HG02938 (cell line): ENCODE data around the gene LRP1-AS.

Source experiments
- ATAC-seq: cut with Tn5 transposase; IDR thresholded peaks from one replicate; pipeline ENCODE4 v1.9.1; 2021; ENCODE audit warnings: mild to moderate bottlenecking, moderate library complexity; ENCODE audit not compliant: unreplicated experiment

Gene LRP1-AS

GRCh38 chr12:57180321-57180989, 33.0 kb upstream of the LRP1-AS start:
- ATAC-seq: no peak

- ATAC-seq: no peak
Measured at GRCh38 chr12:57179331-57180086, 32.1 kb upstream of the LRP1-AS start.

GRCh38 chr12:57178213-57178612, 30.8 kb upstream of the LRP1-AS start:
- no peak for ATAC-seq

- no peak for ATAC-seq
Measured at GRCh38 chr12:57177354-57177753, 29.9 kb upstream of the LRP1-AS start.

- no peak for ATAC-seq
Measured at GRCh38 chr12:57176846-57177245, 29.4 kb upstream of the LRP1-AS start.

- no peak for ATAC-seq
Measured at GRCh38 chr12:57176139-57176477, 28.7 kb upstream of the LRP1-AS start.

GRCh38 chr12:57175428-57176138, 28.2 kb upstream of the LRP1-AS start:
- ATAC-seq: no peak

- no peak for ATAC-seq
Measured at GRCh38 chr12:57173683-57174082, 26.3 kb upstream of the LRP1-AS start.

GRCh38 chr12:57173089-57173488, 25.7 kb upstream of the LRP1-AS start:
- no peak for ATAC-seq

- no peak for ATAC-seq
Measured at GRCh38 chr12:57171668-57172067, 24.2 kb upstream of the LRP1-AS start.

GRCh38 chr12:57170927-57171326, 23.5 kb upstream of the LRP1-AS start:
- ATAC-seq: no peak

GRCh38 chr12:57170408-57170807, 23.0 kb upstream of the LRP1-AS start:
- ATAC-seq: no peak

- ATAC-seq: no peak
Measured at GRCh38 chr12:57169969-57170368, 22.6 kb upstream of the LRP1-AS start.

GRCh38 chr12:57169046-57169795, 21.8 kb upstream of the LRP1-AS start:
- no peak for ATAC-seq

- no peak for ATAC-seq
Measured at GRCh38 chr12:57168058-57168457, 20.6 kb upstream of the LRP1-AS start.

GRCh38 chr12:57166971-57167371, 19.6 kb upstream of the LRP1-AS start:
- ATAC-seq: no peak

GRCh38 chr12:57165741-57166140, 18.3 kb upstream of the LRP1-AS start:
- no peak for ATAC-seq

- ATAC-seq: no peak
Measured at GRCh38 chr12:57164966-57165625, 17.7 kb upstream of the LRP1-AS start.

- no peak for ATAC-seq
Measured at GRCh38 chr12:57164454-57164853, 17.0 kb upstream of the LRP1-AS start.

GRCh38 chr12:57162553-57163125, 15.2 kb upstream of the LRP1-AS start:
- ATAC-seq: no peak
